MCF 10A (cell line): ENCODE results near the gene CCDC6. TPM values are rescaled to one million over a fixed set of nuclear protein-coding genes. Genes with fewer than 3 reads are reported as not detected.

Source experiments
- BruUV-seq: library from RNA; stranded (reverse); fragments of 400-500 nt; replicated peaks from 2 replicates; lab custom pipeline; 2021; lab: Mats Ljungman, UMichigan
- CTCF ChIA-PET: fragments of 300-600 bp; sonication (Branson Sonifier 250); formaldehyde crosslinking; extraction: SDS; loops from one replicate; lab custom pipeline; 2021; ENCODE audit warnings: antibody characterized with exemption, inconsistent platforms; lab: Yijun Ruan, JAX
- POLR2A ChIA-PET: fragments of 300-600, 350-650 bp; sonication (Branson Sonifier 250); formaldehyde crosslinking; extraction: SDS; loops from one replicate; lab custom pipeline; 2020; ENCODE audit warnings: antibody characterized with exemption, inconsistent platforms; lab: Yijun Ruan, JAX
- DNase-seq: peaks from one replicate; pipeline ENCODE4 v3.0.0-alpha.2; 2018; ENCODE audit not compliant: unreplicated experiment
- H3K27ac Mint-ChIP-seq: one replicate; pipeline ENCODE4 v1.8.0; 2022; ENCODE audit warnings: mild to moderate bottlenecking, low read depth, mixed read lengths; ENCODE audit not compliant: unreplicated experiment
- H3K27me3 Mint-ChIP-seq: one replicate; pipeline ENCODE4 v1.8.0; 2022; ENCODE audit warnings: mixed read lengths; ENCODE audit not compliant: insufficient read depth, unreplicated experiment
- H3K36me3 Mint-ChIP-seq: one replicate; pipeline ENCODE4 v1.8.0; 2022; ENCODE audit warnings: mild to moderate bottlenecking, moderate library complexity, mixed read lengths; ENCODE audit not compliant: insufficient read depth, unreplicated experiment
- H3K4me1 Mint-ChIP-seq: one replicate; pipeline ENCODE4 v1.8.0; 2022; ENCODE audit warnings: mixed read lengths; ENCODE audit not compliant: insufficient read depth, unreplicated experiment
- H3K4me3 Mint-ChIP-seq: one replicate; pipeline ENCODE4 v1.8.0; 2022; ENCODE audit warnings: mild to moderate bottlenecking, moderate library complexity, mixed read lengths; ENCODE audit not compliant: unreplicated experiment
- H3K9me3 Mint-ChIP-seq: one replicate; pipeline ENCODE4 v1.8.0; 2022; ENCODE audit warnings: mixed read lengths; ENCODE audit not compliant: unreplicated experiment
- CTCF ChIP-seq: fragments of 200-600 bp; IDR thresholded peaks from one replicate; pipeline ENCODE4 v1.8.0; 2022; ENCODE audit warnings: antibody characterized with exemption, mild to moderate bottlenecking; ENCODE audit not compliant: unreplicated experiment
- intact Hi-C: fragments of 100-400 bp; cut with micrococcal nuclease; formaldehyde crosslinking; loops from 2 replicates; pipeline ENCODE4 v1.14.1; 2022
- total RNA-seq: library from RNA; stranded (reverse); gene quantifications from 2 replicates; pipeline ENCODE4 v1.2.3, GENCODE V29; 2022

CCDC6 gene
- total RNA-seq, 1 experiment from 2014 or later: 66.4 TPM

GRCh38 chr10:59839576-59839975 lies 66.8 kb downstream of the CCDC6 start:
- TF ChIP-seq CTCF: no peak
- peaks cover 27% of the 10 kb centered on the region for H3K4me1 Mint-ChIP-seq
- DNase-seq: peak; percentile 23
- no peak overlapping the region for H3K27ac Mint-ChIP-seq
- peaks cover 30% of the 10 kb centered on the region for H3K36me3 Mint-ChIP-seq
- H3K9me3 Mint-ChIP-seq: no peaks in the 10 kb centered on the region
- BruUV-seq: no TSS peak
- no peak overlapping the region for H3K4me3 Mint-ChIP-seq
- POLR2A ChIA-PET: interaction anchor here (0.6 kb wide), 1 partner anchor 105 kb away, joined by 3 read pairs; no protein-coding TSS in a partner anchor
- H3K27me3 Mint-ChIP-seq: no peaks in the 10 kb centered on the region
- intact Hi-C loops: no loop called here
- CTCF ChIA-PET: interaction anchor here (0.6 to 1.9 kb wide), 3 partner anchors 9 to 208 kb away, joined by 3 to 15 read pairs (median 3); no protein-coding TSS in a partner anchor

GRCh38 chr10:59838085-59838789 lies 68.1 kb downstream of the CCDC6 start:
- no TSS peak for BruUV-seq
- Mint-ChIP-seq H3K4me1 (peaks cover 27% of the 10 kb centered on the region), H3K4me3 (no peak overlapping the region), H3K9me3 (no peaks in the 10 kb centered on the region), H3K36me3 (peaks cover 26% of the 10 kb centered on the region), H3K27ac (peak overlapping the region; percentile 1), H3K27me3 (no peaks in the 10 kb centered on the region)
- POLR2A ChIA-PET: interaction anchor here (0.8 to 0.9 kb wide), 2 partner anchors 10 to 69 kb away, joined by 3 read pairs; no protein-coding TSS in a partner anchor
- intact Hi-C loops: no loop called here
- TF ChIP-seq CTCF: no peak
- CTCF ChIA-PET: interaction anchor here (0.5 to 1.9 kb wide), 9 partner anchors 7 to 69 kb away, joined by 3 to 15 read pairs (median 6); no protein-coding TSS in a partner anchor
- DNase-seq: no peak

GRCh38 chr10:59833810-59834209 lies 72.5 kb downstream of the CCDC6 start:
- ChIA-PET POLR2A (no interaction called here), CTCF (interaction anchor here (0.6 to 4.3 kb wide), 5 partner anchors 15 to 266 kb away, joined by 3 to 63 read pairs (median 4); partner anchors contain the start of gene CCDC6)
- no peaks in the 10 kb centered on the region for H3K27me3 Mint-ChIP-seq
- TF ChIP-seq CTCF: no peak
- DNase-seq: no peak
- H3K9me3 Mint-ChIP-seq: no peaks in the 10 kb centered on the region
- H3K4me1 Mint-ChIP-seq: peaks cover 12% of the 10 kb centered on the region
- H3K4me3 Mint-ChIP-seq: no peak overlapping the region
- H3K27ac Mint-ChIP-seq: no peak overlapping the region
- intact Hi-C loops: no loop called here
- peaks cover 8% of the 10 kb centered on the region for H3K36me3 Mint-ChIP-seq
- BruUV-seq: no TSS peak

GRCh38 chr10:59832506-59832905 lies 73.8 kb downstream of the CCDC6 start:
- H3K4me1 Mint-ChIP-seq: no peaks in the 10 kb centered on the region
- no peak overlapping the region for H3K4me3 Mint-ChIP-seq
- DNase-seq: no peak
- H3K36me3 Mint-ChIP-seq: peaks cover 14% of the 10 kb centered on the region
- no peak for TF ChIP-seq CTCF
- POLR2A ChIA-PET: interaction anchor here (1.1 kb wide), 1 partner anchor 18 kb away, joined by 3 read pairs; no protein-coding TSS in a partner anchor
- no peaks in the 10 kb centered on the region for H3K9me3 Mint-ChIP-seq
- H3K27me3 Mint-ChIP-seq: no peaks in the 10 kb centered on the region
- BruUV-seq: no TSS peak
- intact Hi-C loops: no loop called here
- H3K27ac Mint-ChIP-seq: no peak overlapping the region
- CTCF ChIA-PET: interaction anchor here (0.6 to 4.3 kb wide), 11 partner anchors 8 to 587 kb away, joined by 3 to 63 read pairs (median 4); partner anchors contain the start of gene CCDC6
